Vagina (tissue), 2 donors: Measurements from ENCODE around the gene RAP1GDS1.

Experiments
- CTCF ChIP-seq, 3 experiments: fragments of 450-650 bp in 2 of 3; fragments of 200-600 bp in 1 of 3; sonication (generic) in 1 of 3; IDR thresholded peaks; one replicate each; pipeline ENCODE4 v1.5.1; 2017 to 2019; ENCODE audit warnings: antibody characterized with exemption in 3 of 3, mild to moderate bottlenecking in 2 of 3, moderate library complexity in 2 of 3
- POLR2A ChIP-seq, 2 donors: fragments of 450-650 bp; IDR thresholded peaks; one replicate each; pipeline ENCODE4 v1.6.1; 2017; ENCODE audit warnings: antibody characterized with exemption in 2 of 2, mild to moderate bottlenecking in 2 of 2, moderate library complexity in 2 of 2

- TF ChIP-seq POLR2A (IDR thresholded peaks at IDR 0.05), result no peak
- TF ChIP-seq CTCF (IDR thresholded peaks at IDR 0.05), result no peak
Observed at GRCh38 chr4:98334461-98334860, 73.3 kb downstream of the RAP1GDS1 start.
